GM11168 (cell line): ENCODE measurements around the gene PCDHGB2.
"Not testable (repeated sequence)": the region's sequence is repeated elsewhere in the genome, so short reads cannot be mapped to it uniquely, and the experiment has no call there.

Experiments used
- in situ Hi-C: fragments of 300-500 bp; cut with MboI; formaldehyde crosslinking; loops from one replicate; pipeline ENCODE4 v1.12.0; 2022; ENCODE audit warnings: low sequenced_read_pairs; ENCODE audit not compliant: unreplicated experiment

The PCDHGB2 gene

DNA sequence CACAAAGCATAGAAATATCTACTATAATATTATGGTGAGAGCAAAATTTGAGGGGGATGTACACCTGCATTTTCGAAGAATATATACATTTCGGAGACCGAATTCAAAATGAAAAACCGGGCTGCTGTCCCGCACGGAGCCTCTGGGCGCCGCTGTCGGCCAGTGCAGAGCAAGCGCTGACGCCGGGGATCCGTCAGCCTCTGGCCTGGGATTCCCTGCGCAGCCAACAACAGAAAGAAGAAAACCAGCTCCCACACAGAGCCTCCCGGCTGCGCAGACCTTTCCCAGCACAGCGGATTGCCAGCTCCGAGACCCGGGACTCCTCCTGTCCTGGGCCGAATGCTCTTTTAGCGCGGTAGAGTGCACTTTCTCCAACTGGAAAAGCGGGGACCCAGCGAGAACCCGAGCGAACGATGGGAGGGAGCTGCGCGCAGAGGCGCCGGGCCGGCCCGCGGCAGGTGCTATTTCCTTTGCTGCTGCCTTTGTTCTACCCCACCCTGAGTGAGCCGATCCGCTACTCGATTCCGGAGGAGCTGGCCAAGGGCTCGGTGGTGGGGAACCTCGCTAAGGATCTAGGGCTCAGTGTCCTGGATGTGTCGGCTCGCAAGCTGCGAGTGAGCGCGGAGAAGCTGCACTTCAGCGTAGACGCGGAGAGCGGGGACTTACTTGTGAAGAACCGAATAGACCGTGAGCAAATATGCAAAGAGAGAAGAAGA, 48.2 kb downstream of the PCDHGB2 start, which contains the start of gene PCDHGB6:
TSS of gene PCDHGB6 (plus strand) at position 232 of the 716 bp plus-strand sequence. CDS start at position 414, 182 bp downstream.
- in situ Hi-C loops: not testable (repeated sequence)

DNA sequence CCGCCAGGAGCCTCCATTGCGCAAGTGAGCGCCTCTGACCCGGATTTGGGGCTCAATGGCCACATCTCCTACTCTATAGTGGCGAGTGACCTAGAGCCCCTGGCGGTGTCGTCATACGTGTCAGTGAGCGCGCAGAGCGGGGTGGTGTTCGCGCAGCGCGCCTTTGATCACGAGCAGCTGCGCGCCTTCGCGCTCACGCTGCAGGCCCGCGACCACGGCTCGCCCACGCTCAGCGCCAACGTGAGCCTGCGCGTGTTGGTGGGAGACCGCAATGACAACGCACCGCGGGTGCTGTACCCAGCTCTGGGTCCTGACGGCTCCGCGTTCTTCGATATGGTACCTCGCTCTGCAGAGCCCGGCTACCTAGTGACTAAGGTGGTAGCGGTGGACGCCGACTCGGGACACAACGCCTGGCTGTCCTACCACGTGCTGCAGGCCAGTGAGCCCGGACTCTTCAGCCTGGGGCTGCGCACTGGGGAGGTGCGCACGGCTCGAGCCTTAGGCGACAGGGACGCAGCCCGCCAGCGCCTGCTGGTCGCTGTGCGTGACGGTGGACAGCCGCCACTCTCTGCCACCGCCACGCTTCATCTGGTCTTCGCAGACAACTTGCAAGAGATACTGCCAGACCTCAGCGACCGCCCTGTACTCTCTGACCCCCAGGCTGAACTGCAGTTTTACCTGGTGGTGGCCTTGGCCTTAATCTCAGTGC, 50.0 kb downstream of the PCDHGB2 start:
- in situ Hi-C loops: loop anchor here (5.0 kb wide), 1 partner anchor 153 kb away; no protein-coding TSS in a partner anchor

DNA sequence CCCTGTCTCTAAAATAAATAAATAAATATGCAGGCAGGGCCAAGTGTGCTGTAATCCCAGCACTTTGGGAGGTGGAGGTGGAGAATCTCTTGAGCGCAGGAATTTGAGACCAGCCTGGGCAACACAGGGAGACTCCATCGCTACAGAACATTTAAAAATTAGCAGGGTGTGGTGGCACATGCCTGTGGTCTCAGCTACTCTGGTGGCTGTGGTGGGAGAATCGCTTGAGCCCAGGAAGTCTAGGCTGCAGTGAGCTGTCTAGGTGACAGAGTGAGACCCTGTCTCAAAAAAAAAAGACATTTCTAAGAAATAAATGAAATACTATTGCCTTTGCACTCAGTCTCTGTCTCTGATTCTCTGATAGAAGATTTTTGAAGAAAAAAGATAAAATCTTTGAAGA, 51.8 kb downstream of the PCDHGB2 start:
- in situ Hi-C loops: loop anchor here (5.0 kb wide), 1 partner anchor 151 kb away; no protein-coding TSS in a partner anchor
